ENCODE results near the gene ZNF70. TPM values are rescaled to one million over a fixed set of nuclear protein-coding genes. Genes with fewer than 3 reads are reported as not detected.
"Not testable (repeated sequence)": the region's sequence is repeated elsewhere in the genome, so short reads cannot be mapped to it uniquely, and the experiment has no call there.

Gene ZNF70
- total RNA-seq, 1 experiment from 2014 or later = 3.2 TPM

DNA sequence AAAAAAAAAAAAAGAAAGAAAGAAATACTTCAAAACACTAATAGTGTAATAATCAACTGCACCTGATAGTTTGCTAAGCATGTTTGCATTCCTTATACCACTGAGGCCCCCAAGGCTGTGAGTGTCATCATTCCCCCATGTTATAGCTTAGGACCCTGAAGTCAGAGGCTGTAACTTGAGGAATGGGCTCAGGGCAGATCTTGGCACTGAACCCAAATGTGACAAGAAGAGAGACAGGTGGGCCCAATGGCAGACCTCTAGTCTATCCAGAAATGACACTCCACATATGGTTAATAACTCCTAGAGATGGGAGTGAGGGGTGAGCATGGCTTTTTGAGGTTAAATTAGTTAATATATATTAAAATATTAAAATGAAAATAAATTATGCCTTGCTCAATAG lies 13.2 kb downstream of the ZNF70 start:
- POLR2A ChIA-PET = no interaction called here
- intact Hi-C loops (cut with micrococcal nuclease; ENCODE audit: unreplicated experiment) = no loop called here

DNA sequence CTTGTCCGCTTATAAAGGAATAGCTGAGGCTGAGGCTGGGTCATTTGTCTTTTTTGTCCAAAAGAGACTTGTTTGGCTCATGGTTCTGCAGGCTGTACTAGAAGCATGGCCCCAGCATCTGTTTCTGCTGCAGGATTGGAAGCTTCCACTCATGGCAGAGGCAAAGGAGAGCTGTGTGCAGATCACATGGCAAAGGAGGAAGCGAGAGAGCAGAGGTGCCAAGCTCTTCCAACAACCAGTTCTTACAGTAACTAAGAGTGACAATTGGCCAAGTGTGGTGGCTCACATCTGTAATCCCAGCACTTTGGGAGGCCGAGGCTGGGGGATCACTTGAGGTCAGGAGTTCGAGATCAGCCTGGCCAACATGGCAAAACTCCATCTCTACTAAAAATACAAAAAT lies 22.8 kb downstream of the ZNF70 start:
- in situ Hi-C loops (cut with HindIII; ENCODE audit: low pct_unique_long_range_greater_than_20kb, low sequenced_read_pairs); DNase-seq (ENCODE audit: low read depth, low spot score); POLR2A ChIA-PET; CTCF ChIA-PET; H3K4me3 ChIP-seq (ENCODE audit: low read depth in 2 of 2, low read length in 2 of 2); H3K27me3 ChIP-seq (ENCODE audit: control insufficient read depth, insufficient read depth, low read length); H3K27ac ChIP-seq (ENCODE audit: low read length); H3K9me3 ChIP-seq (ENCODE audit: control insufficient read depth, insufficient read depth, low read depth, low read length); ATAC-seq; BruUV-seq (replicated peaks); H3K4me1 ChIP-seq (ENCODE audit: control insufficient read depth, insufficient read depth, low read length); H3K36me3 ChIP-seq (ENCODE audit: control insufficient read depth, insufficient read depth, low read length); intact Hi-C loops (cut with micrococcal nuclease; ENCODE audit: unreplicated experiment): not testable (repeated sequence)

More for the DNA sequence above, 13.2 kb downstream of the ZNF70 start:
- TF ChIP-seq, protein P1, sequence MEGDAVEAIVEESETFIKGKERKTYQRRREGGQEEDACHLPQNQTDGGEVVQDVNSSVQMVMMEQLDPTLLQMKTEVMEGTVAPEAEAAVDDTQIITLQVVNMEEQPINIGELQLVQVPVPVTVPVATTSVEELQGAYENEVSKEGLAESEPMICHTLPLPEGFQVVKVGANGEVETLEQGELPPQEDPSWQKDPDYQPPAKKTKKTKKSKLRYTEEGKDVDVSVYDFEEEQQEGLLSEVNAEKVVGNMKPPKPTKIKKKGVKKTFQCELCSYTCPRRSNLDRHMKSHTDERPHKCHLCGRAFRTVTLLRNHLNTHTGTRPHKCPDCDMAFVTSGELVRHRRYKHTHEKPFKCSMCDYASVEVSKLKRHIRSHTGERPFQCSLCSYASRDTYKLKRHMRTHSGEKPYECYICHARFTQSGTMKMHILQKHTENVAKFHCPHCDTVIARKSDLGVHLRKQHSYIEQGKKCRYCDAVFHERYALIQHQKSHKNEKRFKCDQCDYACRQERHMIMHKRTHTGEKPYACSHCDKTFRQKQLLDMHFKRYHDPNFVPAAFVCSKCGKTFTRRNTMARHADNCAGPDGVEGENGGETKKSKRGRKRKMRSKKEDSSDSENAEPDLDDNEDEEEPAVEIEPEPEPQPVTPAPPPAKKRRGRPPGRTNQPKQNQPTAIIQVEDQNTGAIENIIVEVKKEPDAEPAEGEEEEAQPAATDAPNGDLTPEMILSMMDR (IDR thresholded peaks at IDR 0.05) = no peak
- no peak for TF ChIP-seq TCF7L2 (IDR thresholded peaks at IDR 0.05; ENCODE audit: low read depth, low read length)
- TF ChIP-seq POLR2AphosphoS5 (IDR thresholded peaks at IDR 0.05; ENCODE audit: low read depth, low read length) = no peak
- TF ChIP-seq SIN3A (IDR thresholded peaks at IDR 0.05; ENCODE audit: borderline replicate concordance, insufficient read depth, low read depth, low read length) = no peak
- TF ChIP-seq, protein P2, sequence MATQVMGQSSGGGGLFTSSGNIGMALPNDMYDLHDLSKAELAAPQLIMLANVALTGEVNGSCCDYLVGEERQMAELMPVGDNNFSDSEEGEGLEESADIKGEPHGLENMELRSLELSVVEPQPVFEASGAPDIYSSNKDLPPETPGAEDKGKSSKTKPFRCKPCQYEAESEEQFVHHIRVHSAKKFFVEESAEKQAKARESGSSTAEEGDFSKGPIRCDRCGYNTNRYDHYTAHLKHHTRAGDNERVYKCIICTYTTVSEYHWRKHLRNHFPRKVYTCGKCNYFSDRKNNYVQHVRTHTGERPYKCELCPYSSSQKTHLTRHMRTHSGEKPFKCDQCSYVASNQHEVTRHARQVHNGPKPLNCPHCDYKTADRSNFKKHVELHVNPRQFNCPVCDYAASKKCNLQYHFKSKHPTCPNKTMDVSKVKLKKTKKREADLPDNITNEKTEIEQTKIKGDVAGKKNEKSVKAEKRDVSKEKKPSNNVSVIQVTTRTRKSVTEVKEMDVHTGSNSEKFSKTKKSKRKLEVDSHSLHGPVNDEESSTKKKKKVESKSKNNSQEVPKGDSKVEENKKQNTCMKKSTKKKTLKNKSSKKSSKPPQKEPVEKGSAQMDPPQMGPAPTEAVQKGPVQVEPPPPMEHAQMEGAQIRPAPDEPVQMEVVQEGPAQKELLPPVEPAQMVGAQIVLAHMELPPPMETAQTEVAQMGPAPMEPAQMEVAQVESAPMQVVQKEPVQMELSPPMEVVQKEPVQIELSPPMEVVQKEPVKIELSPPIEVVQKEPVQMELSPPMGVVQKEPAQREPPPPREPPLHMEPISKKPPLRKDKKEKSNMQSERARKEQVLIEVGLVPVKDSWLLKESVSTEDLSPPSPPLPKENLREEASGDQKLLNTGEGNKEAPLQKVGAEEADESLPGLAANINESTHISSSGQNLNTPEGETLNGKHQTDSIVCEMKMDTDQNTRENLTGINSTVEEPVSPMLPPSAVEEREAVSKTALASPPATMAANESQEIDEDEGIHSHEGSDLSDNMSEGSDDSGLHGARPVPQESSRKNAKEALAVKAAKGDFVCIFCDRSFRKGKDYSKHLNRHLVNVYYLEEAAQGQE (IDR thresholded peaks at IDR 0.05; ENCODE audit: insufficient read depth in 1 of 2, low read depth in 2 of 2, low read length in 1 of 2) = no peak
- no TSS peak for BruUV-seq (replicated peaks)
- no peak overlapping the region for H3K4me3 ChIP-seq (ENCODE audit: low read depth in 2 of 2, low read length in 2 of 2)
- no peaks in the 10 kb centered on the region for H3K36me3 ChIP-seq (ENCODE audit: control insufficient read depth, insufficient read depth, low read length)
- DNase-seq (ENCODE audit: low read depth, low spot score) = no peak
- no peak overlapping the region for H3K27ac ChIP-seq (ENCODE audit: low read length)
- CTCF ChIA-PET = no interaction called here
- H3K27me3 ChIP-seq (ENCODE audit: control insufficient read depth, insufficient read depth, low read length) = no peaks in the 10 kb centered on the region
- ATAC-seq = no peak
- in situ Hi-C loops (cut with HindIII; ENCODE audit: low pct_unique_long_range_greater_than_20kb, low sequenced_read_pairs) = no loop called here
- no peaks in the 10 kb centered on the region for H3K4me1 ChIP-seq (ENCODE audit: control insufficient read depth, insufficient read depth, low read length)
- H3K9me3 ChIP-seq (ENCODE audit: control insufficient read depth, insufficient read depth, low read depth, low read length) = no peaks in the 10 kb centered on the region

DNA sequence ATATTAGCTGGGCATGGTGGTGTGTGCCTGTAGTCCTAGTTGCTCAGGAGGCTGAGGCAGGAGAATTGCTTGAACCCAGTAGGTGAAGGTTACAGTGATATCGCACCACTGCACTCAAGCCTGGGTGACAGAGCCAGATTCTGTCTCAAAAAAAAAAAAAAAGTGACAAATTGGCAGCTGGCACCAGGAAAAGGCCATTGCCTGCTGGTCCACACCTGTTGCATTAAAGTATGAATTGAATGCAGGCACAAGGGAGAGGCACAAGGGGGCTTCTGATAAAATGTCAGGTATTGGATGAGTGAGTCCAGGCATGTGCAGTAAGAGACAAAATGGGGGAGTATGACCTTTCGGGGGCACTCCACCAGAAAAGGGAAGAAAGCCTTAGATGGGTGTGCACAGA lies 28.2 kb downstream of the ZNF70 start:
- H3K36me3 ChIP-seq (ENCODE audit: control insufficient read depth, insufficient read depth, low read length) = no peaks in the 10 kb centered on the region
- CTCF ChIA-PET = no interaction called here
- H3K27ac ChIP-seq (ENCODE audit: low read length) = no peak overlapping the region
- intact Hi-C loops (cut with micrococcal nuclease; ENCODE audit: unreplicated experiment) (no loop called here), in situ Hi-C loops (cut with HindIII; ENCODE audit: low pct_unique_long_range_greater_than_20kb, low sequenced_read_pairs) (no loop called here)
- DNase-seq (ENCODE audit: low read depth, low spot score) (no peak), ATAC-seq (no peak)
- no peak for TF ChIP-seq SIN3A (IDR thresholded peaks at IDR 0.05; ENCODE audit: borderline replicate concordance, insufficient read depth, low read depth, low read length)
- TF ChIP-seq TCF7L2 (IDR thresholded peaks at IDR 0.05; ENCODE audit: low read depth, low read length) = no peak
- TF ChIP-seq POLR2AphosphoS5 (IDR thresholded peaks at IDR 0.05; ENCODE audit: low read depth, low read length) = no peak
- TF ChIP-seq, protein P2 (IDR thresholded peaks at IDR 0.05; ENCODE audit: insufficient read depth in 1 of 2, low read depth in 2 of 2, low read length in 1 of 2) = no peak
- TF ChIP-seq, protein P1 (IDR thresholded peaks at IDR 0.05) = no peak
- POLR2A ChIA-PET = interaction anchor here (0.6 kb wide), 1 partner anchor 49 kb away, joined by 4 read pairs; no protein-coding TSS in a partner anchor
- no peaks in the 10 kb centered on the region for H3K4me1 ChIP-seq (ENCODE audit: control insufficient read depth, insufficient read depth, low read length)
- no TSS peak for BruUV-seq (replicated peaks)
- H3K9me3 ChIP-seq (ENCODE audit: control insufficient read depth, insufficient read depth, low read depth, low read length) = no peaks in the 10 kb centered on the region
- no peak overlapping the region for H3K4me3 ChIP-seq (ENCODE audit: low read depth in 2 of 2, low read length in 2 of 2)
- no peaks in the 10 kb centered on the region for H3K27me3 ChIP-seq (ENCODE audit: control insufficient read depth, insufficient read depth, low read length)
